ENCODE results near the gene AK8. TPM values are rescaled to one million over a fixed set of nuclear protein-coding genes. Genes with fewer than 3 reads are reported as not detected.

The AK8 gene
- total RNA-seq, 1 experiment from 2014 or later = 2.5 TPM

GRCh38 chr9:132887181-132888120 is 9.4 kb upstream of the AK8 start (continued):
- TF ChIP-seq ZBTB33 (IDR thresholded peaks at IDR 0.05; ENCODE audit: extremely low read depth, insufficient replicate concordance, low read length) (no peak), YY1 (IDR thresholded peaks at IDR 0.05; ENCODE audit: extremely low read depth, insufficient replicate concordance, low read depth, low read length) (no peak)

- DNase-seq (ENCODE audit: low read depth, low spot score) (no peak), ATAC-seq (no peak)
- intact Hi-C loops (cut with micrococcal nuclease) = no loop called here
- Histone ChIP-seq H2AFZ (ENCODE audit: low read depth, low read length, poor library complexity, severe bottlenecking) (no peak overlapping the region), H3K36me3 (ENCODE audit: control insufficient read depth in 1 of 2, insufficient read depth in 2 of 2, low read length in 2 of 2) (no peaks in the 10 kb centered on the region), H3K4me2 (ENCODE audit: low read length) (no peak overlapping the region), H3K9me2 (ENCODE audit: insufficient read depth) (no peaks in the 10 kb centered on the region), H3K4me1 (ENCODE audit: control insufficient read depth in 1 of 2, insufficient read depth in 2 of 2, low read length in 2 of 2) (peaks cover 0 to 7% of the 10 kb centered on the region in 2 experiments; a peak in 1 of 4 replicates), H3K27me3 (ENCODE audit: insufficient read depth, low read length) (no peaks in the 10 kb centered on the region), H3K9me3 (ENCODE audit: control insufficient read depth in 1 of 2, insufficient read depth in 1 of 2, low read depth in 1 of 2, low read length in 2 of 2) (no peaks in the 10 kb centered on the region), H3K27ac (ENCODE audit: low read depth, low read length) (no peak overlapping the region), H3K4me3 (replicated peaks in 1 of 2; ENCODE audit: low read depth in 1 of 2, low read length in 2 of 2) (no peak overlapping the region), H4K20me1 (ENCODE audit: insufficient read depth) (no peaks in the 10 kb centered on the region), H3K9ac (ENCODE audit: low read length) (no peak overlapping the region), H3K79me2 (ENCODE audit: insufficient read depth, low read length) (no peaks in the 10 kb centered on the region)
- BruUV-seq (replicated peaks) = no TSS peak
- RAD21 ChIA-PET (ENCODE audit: low non-redundant PET in 1 of 2, low total read pairs in 2 of 2, uncharacterized antibody in 2 of 2, unreplicated experiment in 2 of 2) = no interaction called here
- TF ChIP-seq CEBPB (IDR thresholded peaks at IDR 0.05; ENCODE audit: low read depth) = no peak
- no peak for TF ChIP-seq EGR1 (IDR thresholded peaks at IDR 0.05; ENCODE audit: low read depth)
- no peak for TF ChIP-seq REST (IDR thresholded peaks at IDR 0.05; ENCODE audit: low read depth)
- no peak for TF ChIP-seq CTCF (IDR thresholded peaks at IDR 0.05 in 2 of 3, conservative IDR thresholded peaks at IDR 0.05 in 1 of 3; ENCODE audit: borderline replicate concordance in 1 of 3, insufficient read depth in 1 of 3, low read depth in 2 of 3, low read length in 2 of 3)
- no peak for TF ChIP-seq MAX (IDR thresholded peaks at IDR 0.05)
- POLR2A ChIA-PET = no interaction called here
- CTCF ChIA-PET = interaction anchor here (0.6 kb wide), 1 partner anchor 74 kb away, joined by 3 read pairs; no protein-coding TSS in a partner anchor
Observed at GRCh38 chr9:132886334-132886725, 8.2 kb upstream of the AK8 start.
